Endothelial cell of umbilical vein (primary cell): ENCODE measurements around the gene OR2C3. TPM values are rescaled to one million over a fixed set of nuclear protein-coding genes. Genes with fewer than 3 reads are reported as not detected.

ENCODE experiments used
- BruUV-seq: library from RNA; stranded (reverse); fragments of 400-500 nt; replicated peaks from 2 replicates; lab custom pipeline; 2021; lab: Mats Ljungman, UMichigan
- CTCF ChIA-PET: fragments of 300-600, 350-600 bp; sonication (Branson Sonifier 250); formaldehyde crosslinking; loops from one replicate; lab custom pipeline; 2021; ENCODE audit warnings: antibody characterized with exemption, inconsistent platforms; lab: Charles Lee
- POLR2A ChIA-PET: fragments of 300-600, 350-600 bp; sonication (Branson Sonifier 250); formaldehyde crosslinking; loops from one replicate; lab custom pipeline; 2021; ENCODE audit warnings: antibody characterized with exemption, inconsistent platforms; lab: Charles Lee
- DNase-seq: peaks from one replicate; pipeline ENCODE4 v3.0.0-alpha.2; 2011; ENCODE audit warnings: low read depth, low spot score
- FAIRE-seq: peaks from 2 replicates; lab custom pipeline; 2011; peaks lifted over from hg19 to GRCh38; lab: Jason Lieb, UNC
- H2AFZ ChIP-seq: 2 replicates; pipeline ENCODE4 v1.6.0; 2012; ENCODE audit warnings: low read depth, low read length, control low read depth, inconsistent platforms
- H3K27ac ChIP-seq: 2 replicates; pipeline ENCODE4 v1.5.1; 2011; ENCODE audit warnings: low read depth, mild to moderate bottlenecking, control low read depth, low read length, moderate library complexity; ENCODE audit not compliant: insufficient read depth
- H3K27me3 ChIP-seq, 2 experiments: 2 replicates each; pipeline versions ENCODE4 v1.6.0 to v1.6.1; 2011; ENCODE audit warnings: low read length in 2 of 2, mixed read lengths in 1 of 2; ENCODE audit not compliant: control insufficient read depth in 2 of 2, insufficient read depth in 2 of 2
- H3K36me3 ChIP-seq, 2 experiments: 2 replicates in 1 of 2; 3 replicates in 1 of 2; pipeline ENCODE4 v1.5.1; 2011; ENCODE audit warnings: low read length in 2 of 2, mild to moderate bottlenecking in 1 of 2, moderate library complexity in 1 of 2; ENCODE audit not compliant: control insufficient read depth in 2 of 2, insufficient read depth in 2 of 2; ENCODE audit errors: extremely low read depth in 1 of 2
- H3K4me1 ChIP-seq: 3 replicates; pipeline ENCODE4 v1.5.1; 2011; ENCODE audit warnings: mild to moderate bottlenecking, low read length; ENCODE audit not compliant: control insufficient read depth, insufficient read depth; ENCODE audit errors: extremely low read depth
- H3K4me2 ChIP-seq: 2 replicates; pipeline ENCODE4 v1.6.1; 2011; ENCODE audit warnings: low read length, control low read depth, mixed read lengths; ENCODE audit not compliant: insufficient read depth
- H3K4me3 ChIP-seq, 3 experiments: fragments of 200-600 bp in 1 of 3; sonication (generic), shearing (Covaris generic) in 1 of 3; replicated peaks in 1 of 3; 2 replicates each; pipeline ENCODE4 v1.5.1; 2011 to 2016; ENCODE audit warnings: control low read depth in 3 of 3, low read length in 3 of 3, mild to moderate bottlenecking in 2 of 3, inconsistent platforms in 1 of 3, low read depth in 1 of 3, moderate library complexity in 1 of 3; ENCODE audit not compliant: insufficient read depth in 1 of 3
- H3K79me2 ChIP-seq: 2 replicates; pipeline ENCODE4 v1.6.0; 2012; ENCODE audit warnings: low read length, inconsistent platforms; ENCODE audit not compliant: control insufficient read depth, insufficient read depth
- H3K9ac ChIP-seq: replicated peaks from 2 replicates; pipeline ENCODE3; 2011; ENCODE audit warnings: low read length, control low read depth; ENCODE audit not compliant: insufficient read depth; ENCODE audit errors: extremely low read depth
- H3K9me1 ChIP-seq: replicated peaks from 3 replicates; pipeline ENCODE4 v1.6.0; 2011; ENCODE audit warnings: mild to moderate bottlenecking, low read length; ENCODE audit not compliant: control insufficient read depth, insufficient read depth; ENCODE audit errors: extremely low read depth
- H3K9me3 ChIP-seq: replicated peaks from 2 replicates; pipeline ENCODE4 v1.5.1; 2012; ENCODE audit warnings: low read length, inconsistent platforms; ENCODE audit not compliant: control insufficient read depth, insufficient read depth
- H4K20me1 ChIP-seq: replicated peaks from 2 replicates; pipeline ENCODE3; 2011; ENCODE audit warnings: mild to moderate bottlenecking, low read length; ENCODE audit not compliant: control insufficient read depth, insufficient read depth; ENCODE audit errors: extremely low read depth
- EZH2 ChIP-seq: IDR thresholded peaks from 2 replicates; pipeline ENCODE4 v1.6.1; 2012; ENCODE audit warnings: borderline replicate concordance, low read depth, mild to moderate bottlenecking, moderate library complexity, low read length, inconsistent platforms; ENCODE audit not compliant: severe bottlenecking
- FOS ChIP-seq: IDR thresholded peaks from 2 replicates; pipeline ENCODE4 v1.6.1; 2011; ENCODE audit warnings: mild to moderate bottlenecking, low read length, moderate library complexity, borderline replicate concordance; ENCODE audit not compliant: insufficient read depth
- GATA2 ChIP-seq: IDR thresholded peaks from 2 replicates; pipeline ENCODE4 v1.7.0; 2011; ENCODE audit warnings: low read depth, mild to moderate bottlenecking, moderate library complexity, mixed read lengths, low read length; ENCODE audit not compliant: insufficient read length, insufficient read depth
- MYC ChIP-seq: IDR thresholded peaks from one replicate; pipeline ENCODE4 v1.6.1; 2011; ENCODE audit warnings: mild to moderate bottlenecking, low read depth, low read length
- POLR2A ChIP-seq: IDR thresholded peaks from 2 replicates; pipeline ENCODE4 v1.6.1; 2012; ENCODE audit warnings: low read depth, mild to moderate bottlenecking, control low read depth, low read length
- POLR2AphosphoS5 ChIP-seq: IDR thresholded peaks from 2 replicates; pipeline ENCODE4 v1.6.1; 2012; ENCODE audit warnings: low read depth, mild to moderate bottlenecking, control low read depth, low read length, moderate library complexity; ENCODE audit not compliant: insufficient read depth
- dilution Hi-C: fragments of 300-500 bp; cut with MboI; formaldehyde crosslinking; loops from one replicate; pipeline ENCODE4 v1.15.0; 2019; ENCODE audit warnings: low sequenced_read_pairs; ENCODE audit not compliant: extremely low pct_ligation_motif_present
- intact Hi-C: fragments of 100-400 bp; cut with micrococcal nuclease; formaldehyde crosslinking; loops from one replicate; pipeline ENCODE4 v1.10.0; 2022
- polyA plus RNA-seq, 4 experiments: library from polyadenylated mRNA; depleted of rRNA in 3 of 4; stranded (reverse) in 3 of 4; unstranded in 1 of 4; fragments of >200 nt; gene quantifications; 2 replicates each; pipeline versions ENCODE4 v1.2.1 to v1.2.3, GENCODE V29; 2011 to 2012; ENCODE audit warnings: missing spikeins in 1 of 4
- total RNA-seq: library from RNA; stranded (reverse); gene quantifications from 2 replicates; pipeline ENCODE4 v1.2.3, GENCODE V29; 2021
- TF ChIP-seq, protein P1 (sequence below): IDR thresholded peaks from 2 replicates; pipeline ENCODE4 v1.6.1; 2011; ENCODE audit not compliant: insufficient read depth, insufficient read length

Gene OR2C3
- total and polyA plus RNA-seq, 2 donors (not counting 3 experiments of a cell fraction or from before 2014, with no cell fraction given), result not detected

DNA sequence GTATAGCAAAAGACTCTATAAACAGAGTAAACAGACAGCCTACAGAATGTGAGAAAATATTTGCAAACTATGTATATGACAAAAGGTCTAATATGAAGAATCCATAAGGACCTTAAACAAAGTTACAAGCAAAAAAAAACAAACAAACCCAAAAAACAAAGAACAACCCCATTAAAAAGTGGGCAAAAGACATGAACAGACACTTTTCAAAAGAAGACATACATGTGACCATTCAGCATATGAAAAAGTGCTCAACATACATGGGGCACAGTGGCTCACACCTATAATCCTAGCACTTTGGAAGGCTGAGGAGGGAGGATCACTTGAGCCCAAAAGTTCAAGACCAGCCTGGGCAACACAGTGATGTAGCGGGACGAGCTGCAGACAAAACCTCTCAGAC, 60.4 kb downstream of the OR2C3 start:
- ChIA-PET CTCF (no interaction called here), POLR2A (no interaction called here)
- Histone ChIP-seq H3K27ac (no peak overlapping the region), H3K27me3 (no peaks in the 10 kb centered on the region), H3K4me3 (no peak overlapping the region), H3K36me3 (no peaks in the 10 kb centered on the region), H3K4me1 (no peaks in the 10 kb centered on the region), H3K9me3 (no peaks in the 10 kb centered on the region), H3K9me1 (no peaks in the 10 kb centered on the region), H3K4me2 (no peak overlapping the region), H3K79me2 (no peaks in the 10 kb centered on the region), H3K9ac (no peak overlapping the region), H4K20me1 (no peaks in the 10 kb centered on the region), H2AFZ (no peak overlapping the region)
- TF ChIP-seq POLR2AphosphoS5 (no peak), FOS (no peak), POLR2A (no peak), MYC (no peak), EZH2 (no peak), GATA2 (no peak)
- TF ChIP-seq, protein P1, sequence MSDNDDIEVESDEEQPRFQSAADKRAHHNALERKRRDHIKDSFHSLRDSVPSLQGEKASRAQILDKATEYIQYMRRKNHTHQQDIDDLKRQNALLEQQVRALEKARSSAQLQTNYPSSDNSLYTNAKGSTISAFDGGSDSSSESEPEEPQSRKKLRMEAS, result no peak
- dilution Hi-C loops (no loop called here), intact Hi-C loops (no loop called here)
- FAIRE-seq, result no peak
- no peak for DNase-seq
- no TSS peak for BruUV-seq

Other genes starting within 250 kb of the OR2C3 start
- 42.4 and 46.0 TPM in 2 replicates for gene ZNF496, start 204.6 kb downstream of the OR2C3 start, total RNA-seq
- gene ZNF496, start 204.6 kb downstream of the OR2C3 start, polyA plus RNA-seq, result 22.4 and 23.6 TPM in 2 replicates
- 0.07 and 0.24 TPM in 2 replicates for gene NLRP3, start 120.3 kb downstream of the OR2C3 start, total RNA-seq
- gene NLRP3, start 120.3 kb downstream of the OR2C3 start, polyA plus RNA-seq, result 0.08 and 0.29 TPM in 2 replicates
- gene OR2B11, start 78.3 kb downstream of the OR2C3 start, total RNA-seq, result not detected in 2 replicates
- not detected in 2 replicates for gene OR2B11, start 78.3 kb downstream of the OR2C3 start, polyA plus RNA-seq
- gene GCSAML, start 12.7 kb upstream of the OR2C3 start, total RNA-seq, result not detected in 2 replicates
- not detected in 2 replicates for gene GCSAML, start 12.7 kb upstream of the OR2C3 start, polyA plus RNA-seq
- gene OR2G2, start 51.9 kb upstream of the OR2C3 start, total RNA-seq, result not detected in 2 replicates
- not detected in 2 replicates for gene OR2G2, start 51.9 kb upstream of the OR2C3 start, polyA plus RNA-seq
- not detected in 2 replicates for gene OR2G3, start 69.1 kb upstream of the OR2C3 start, total RNA-seq
- not detected in 2 replicates for gene OR2G3, start 69.1 kb upstream of the OR2C3 start, polyA plus RNA-seq
- not detected in 2 replicates for gene OR13G1, start 143.3 kb upstream of the OR2C3 start, total RNA-seq
- not detected in 2 replicates for gene OR13G1, start 143.3 kb upstream of the OR2C3 start, polyA plus RNA-seq
- not detected in 2 replicates for gene OR6F1, start 180.2 kb upstream of the OR2C3 start, total RNA-seq
- gene OR6F1, start 180.2 kb upstream of the OR2C3 start, polyA plus RNA-seq, result not detected in 2 replicates
- gene OR14K1, start 202.2 kb upstream of the OR2C3 start, total RNA-seq, result not detected in 2 replicates
- gene OR14K1, start 202.2 kb upstream of the OR2C3 start, polyA plus RNA-seq, result not detected in 2 replicates
- gene OR14A2, start 211.7 kb upstream of the OR2C3 start, total RNA-seq, result not detected in 2 replicates
- not detected in 2 replicates for gene OR14A2, start 211.7 kb upstream of the OR2C3 start, polyA plus RNA-seq
- not detected in 2 replicates for gene OR1C1, start 224.1 kb upstream of the OR2C3 start, total RNA-seq
- gene OR1C1, start 224.1 kb upstream of the OR2C3 start, polyA plus RNA-seq, result not detected in 2 replicates